Small intestine (tissue), 7 donors: ENCODE measurements around the gene FBXW7. TPM values are rescaled to one million over a fixed set of nuclear protein-coding genes. Genes with fewer than 3 reads are reported as not detected.
"Not testable (repeated sequence)": the region's sequence is repeated elsewhere in the genome, so short reads cannot be mapped to it uniquely, and the experiment has no call there.

Experiments
- DNase-seq, 2 donors: peaks; one replicate each; pipeline versions ENCODE4 v3.0.0 to v3.0.0-alpha.2; 2013
- FAIRE-seq: peaks from 2 replicates; lab custom pipeline; 2012; peaks lifted over from hg19 to GRCh38; lab: Jason Lieb, UNC
- H3K27ac ChIP-seq, 3 donors: one replicate each; pipeline ENCODE4 v1.5.1; 2013; ENCODE audit warnings: low read length in 2 of 3, mild to moderate bottlenecking in 2 of 3, control low read depth in 1 of 3, inconsistent platforms in 1 of 3, low read depth in 1 of 3, moderate library complexity in 1 of 3
- H3K27me3 ChIP-seq, 3 donors: one replicate each; pipeline ENCODE4 v1.6.1; 2013; ENCODE audit warnings: low read length in 3 of 3, inconsistent platforms in 1 of 3; ENCODE audit not compliant: control insufficient read depth in 3 of 3, insufficient read depth in 3 of 3
- H3K36me3 ChIP-seq, 3 donors: one replicate each; pipeline ENCODE4 v1.6.1; 2013; ENCODE audit warnings: low read length in 3 of 3, inconsistent platforms in 1 of 3, low read depth in 1 of 3, mild to moderate bottlenecking in 1 of 3, moderate library complexity in 1 of 3; ENCODE audit not compliant: control insufficient read depth in 3 of 3, insufficient read depth in 2 of 3
- H3K4me1 ChIP-seq, 3 donors: one replicate each; pipeline ENCODE4 v1.6.1; 2013; ENCODE audit warnings: low read length in 2 of 3, inconsistent platforms in 1 of 3, low read depth in 1 of 3, mild to moderate bottlenecking in 1 of 3, moderate library complexity in 1 of 3; ENCODE audit not compliant: control insufficient read depth in 3 of 3, insufficient read depth in 2 of 3
- H3K4me3 ChIP-seq, 3 donors: one replicate each; pipeline ENCODE4 v1.5.1; 2013; ENCODE audit warnings: low read length in 3 of 3, control low read depth in 1 of 3, inconsistent platforms in 1 of 3, low read depth in 1 of 3, mild to moderate bottlenecking in 1 of 3, moderate library complexity in 1 of 3
- H3K9me3 ChIP-seq, 2 donors: one replicate each; pipeline ENCODE4 v1.6.1; 2013; ENCODE audit warnings: low read depth in 1 of 2, low read length in 1 of 2; ENCODE audit not compliant: control insufficient read depth in 2 of 2, insufficient read depth in 1 of 2
- WGBS, 3 donors: extraction: QIAGEN DNeasy Blood & Tissue Kit; methylation state at CpG; one replicate each; pipeline ENCODE4 v1.1.7; 2013; 5-methylcytosine and 5-hydroxymethylcytosine counted together
- polyA plus RNA-seq, 4 donors: library from polyadenylated mRNA; stranded (reverse) in 3 of 4; unstranded in 1 of 4; fragments of 200-250 nt in 3 of 4; fragments of 120-200 nt in 1 of 4; gene quantifications; one replicate each; pipeline versions ENCODE4 v1.2.1 to v1.2.3, GENCODE V29; 2013
- donor health status: healthy with polysubstance abuse.
- donor health status: control.
- donor health status: control.
- donor health status: Bipolar disorder and iron deficiency.
- donor health status: healthy.

Gene FBXW7
- polyA plus RNA-seq, 4 donors = 7.4 to 18.1 (median 8.7) TPM

- peak in 1 of 2 donors; percentile 72 for DNase-seq
- Histone ChIP-seq H3K4me1 (no peaks in the 10 kb centered on the region), H3K27me3 (no peaks in the 10 kb centered on the region), H3K4me3 (no peak overlapping the region), H3K36me3 (no peaks in the 10 kb centered on the region), H3K27ac (no peak overlapping the region), H3K9me3 (no peaks in the 10 kb centered on the region)
- no peak for FAIRE-seq
- 25 to 55% (median 41%) methylated on average over 2 of the region's 2 CpGs for WGBS, 3 donors
Measured at GRCh38 chr4:152563209-152563608, 27.3 kb upstream of the FBXW7 start.

- no peak overlapping the region for H3K4me3 ChIP-seq
- FAIRE-seq (no peak), DNase-seq (no peak)
- no peaks in the 10 kb centered on the region for H3K27me3 ChIP-seq
- H3K4me1 ChIP-seq = no peaks in the 10 kb centered on the region
- no peak overlapping the region for H3K27ac ChIP-seq
- 72 to 87% (median 74%) methylated on average over 3 of the region's 3 CpGs for WGBS, 3 donors
- H3K9me3 ChIP-seq = no peaks in the 10 kb centered on the region
- no peaks in the 10 kb centered on the region for H3K36me3 ChIP-seq
Measured at GRCh38 chr4:152559641-152560040, 23.7 kb upstream of the FBXW7 start.

- no peaks in the 10 kb centered on the region for H3K36me3 ChIP-seq
Measured at GRCh38 chr4:152558396-152558795, 22.5 kb upstream of the FBXW7 start.

GRCh38 chr4:152556834-152557233 lies 20.9 kb upstream of the FBXW7 start:
- Histone ChIP-seq H3K27ac (no peak overlapping the region), H3K4me1 (no peaks in the 10 kb centered on the region), H3K9me3 (no peaks in the 10 kb centered on the region), H3K36me3 (no peaks in the 10 kb centered on the region), H3K27me3 (no peaks in the 10 kb centered on the region), H3K4me3 (no peak overlapping the region)
- 83 to 86% (median 83%) methylated on average over 3 of the region's 3 CpGs for WGBS, 3 donors
- DNase-seq (no peak), FAIRE-seq (no peak)

More at GRCh38 chr4:152558396-152558795, 22.5 kb upstream of the FBXW7 start:
- Histone ChIP-seq H3K27me3 (no peaks in the 10 kb centered on the region), H3K27ac (no peak overlapping the region), H3K4me1 (no peaks in the 10 kb centered on the region), H3K4me3 (no peak overlapping the region), H3K9me3 (no peaks in the 10 kb centered on the region)
- no peak for FAIRE-seq
- DNase-seq = no peak
- WGBS, 3 donors = 70 to 93% (median 78%) methylated on average over 1 of the region's 1 CpG

- no peaks in the 10 kb centered on the region for H3K36me3 ChIP-seq
- H3K9me3 ChIP-seq = no peaks in the 10 kb centered on the region
- DNase-seq (peak in 1 of 2 donors; percentile 46), FAIRE-seq (peak; percentile 5)
- no peak overlapping the region for H3K4me3 ChIP-seq
- H3K4me1 ChIP-seq = no peaks in the 10 kb centered on the region
- H3K27ac ChIP-seq = no peak overlapping the region
- WGBS, 3 donors = 72 to 80% (median 77%) methylated on average over 5 of the region's 5 CpGs
- H3K27me3 ChIP-seq = no peaks in the 10 kb centered on the region
Measured at GRCh38 chr4:152556283-152556682, 20.4 kb upstream of the FBXW7 start.

- peak overlapping the region in 2 of 3 donors; percentile 9 to 49 for H3K27ac ChIP-seq
- H3K36me3 ChIP-seq = no peaks in the 10 kb centered on the region
- no peaks in the 10 kb centered on the region for H3K4me1 ChIP-seq
- DNase-seq (no peak), FAIRE-seq (no peak)
- no peak overlapping the region for H3K4me3 ChIP-seq
- 86 to 94% (median 93%) methylated on average over 2 of the region's 2 CpGs for WGBS, 3 donors
- H3K9me3 ChIP-seq = no peaks in the 10 kb centered on the region
- H3K27me3 ChIP-seq = no peaks in the 10 kb centered on the region
Measured at GRCh38 chr4:152554742-152555141, 18.9 kb upstream of the FBXW7 start.

GRCh38 chr4:152550687-152551086 lies 14.8 kb upstream of the FBXW7 start:
- not testable (repeated sequence) for H3K36me3 ChIP-seq, H3K4me1 ChIP-seq, FAIRE-seq, H3K27ac ChIP-seq, H3K4me3 ChIP-seq, H3K9me3 ChIP-seq, DNase-seq, H3K27me3 ChIP-seq
- WGBS, 3 donors = 84 to 97% (median 93%) methylated on average over 2 of the region's 2 CpGs

GRCh38 chr4:152545088-152545487 lies 9.2 kb upstream of the FBXW7 start:
- Histone ChIP-seq H3K4me1 (no peaks in the 10 kb centered on the region), H3K4me3 (no peak overlapping the region), H3K36me3 (peaks cover 0 to 11% (median 0%) of the 10 kb centered on the region in 3 donors), H3K27me3 (no peaks in the 10 kb centered on the region), H3K9me3 (peaks cover 0 to 6% of the 10 kb centered on the region in 2 donors), H3K27ac (no peak overlapping the region)
- DNase-seq (no peak), FAIRE-seq (no peak)
- 68 to 81% (median 77%) methylated on average over 2 of the region's 2 CpGs for WGBS, 3 donors

- not testable (repeated sequence) for H3K27ac ChIP-seq, H3K27me3 ChIP-seq, H3K4me3 ChIP-seq, H3K4me1 ChIP-seq, FAIRE-seq, DNase-seq
- Histone ChIP-seq H3K36me3 (peaks cover 0 to 17% (median under 1%) of the 10 kb centered on the region in 3 donors), H3K9me3 (peaks cover 0 to 12% of the 10 kb centered on the region in 2 donors)
- WGBS, 3 donors = 82 to 95% (median 89%) methylated on average over 8 of the region's 8 CpGs
Measured at GRCh38 chr4:152544533-152544932, 8.6 kb upstream of the FBXW7 start.
